Body of pancreas (tissue), 4 donors: ENCODE measurements around the gene CLIC3.

Experiments used
- CTCF ChIP-seq, 7 experiments: fragments of 450-650 bp in 4 of 7; fragments of 200-600 bp in 3 of 7; sonication (generic) in 3 of 7; IDR thresholded peaks; one replicate each; pipeline ENCODE4 v1.5.1; 2016 to 2019; ENCODE audit warnings: antibody characterized with exemption in 7 of 7
- POLR2A ChIP-seq, 3 donors: fragments of 450-650 bp; IDR thresholded peaks; one replicate each; pipeline ENCODE4 v1.6.1; 2016; ENCODE audit warnings: antibody characterized with exemption in 3 of 3, mild to moderate bottlenecking in 2 of 3

GRCh38 chr9:136994888-136995230, 1.5 kb downstream of the CLIC3 start:
- no peak for TF ChIP-seq CTCF (IDR thresholded peaks at IDR 0.05)
- no peak for TF ChIP-seq POLR2A (IDR thresholded peaks at IDR 0.05)
